ENCODE data around the gene DZIP1L.

The DZIP1L gene

DNA sequence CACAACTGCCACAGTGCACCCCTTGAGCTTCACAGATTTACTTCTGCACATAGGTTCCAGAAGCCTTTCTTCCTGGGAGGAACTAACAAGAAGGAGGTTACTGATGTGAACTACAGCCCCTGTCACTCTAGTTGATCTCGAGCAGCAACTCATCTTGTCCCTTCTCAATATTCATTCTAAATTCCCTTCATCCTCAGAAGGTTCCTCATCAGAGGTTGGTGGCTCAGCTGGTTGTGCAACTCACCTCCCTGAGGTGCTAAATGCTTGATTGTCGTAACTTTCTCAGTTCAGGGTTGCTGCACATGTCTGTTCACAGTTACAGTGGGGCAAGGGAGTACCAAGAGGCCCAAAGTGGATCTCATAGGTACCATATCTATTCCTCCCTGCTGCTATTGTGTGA is 22.5 kb upstream of the DZIP1L start:
- no peak for ATAC-seq
- TF ChIP-seq, protein P1, sequence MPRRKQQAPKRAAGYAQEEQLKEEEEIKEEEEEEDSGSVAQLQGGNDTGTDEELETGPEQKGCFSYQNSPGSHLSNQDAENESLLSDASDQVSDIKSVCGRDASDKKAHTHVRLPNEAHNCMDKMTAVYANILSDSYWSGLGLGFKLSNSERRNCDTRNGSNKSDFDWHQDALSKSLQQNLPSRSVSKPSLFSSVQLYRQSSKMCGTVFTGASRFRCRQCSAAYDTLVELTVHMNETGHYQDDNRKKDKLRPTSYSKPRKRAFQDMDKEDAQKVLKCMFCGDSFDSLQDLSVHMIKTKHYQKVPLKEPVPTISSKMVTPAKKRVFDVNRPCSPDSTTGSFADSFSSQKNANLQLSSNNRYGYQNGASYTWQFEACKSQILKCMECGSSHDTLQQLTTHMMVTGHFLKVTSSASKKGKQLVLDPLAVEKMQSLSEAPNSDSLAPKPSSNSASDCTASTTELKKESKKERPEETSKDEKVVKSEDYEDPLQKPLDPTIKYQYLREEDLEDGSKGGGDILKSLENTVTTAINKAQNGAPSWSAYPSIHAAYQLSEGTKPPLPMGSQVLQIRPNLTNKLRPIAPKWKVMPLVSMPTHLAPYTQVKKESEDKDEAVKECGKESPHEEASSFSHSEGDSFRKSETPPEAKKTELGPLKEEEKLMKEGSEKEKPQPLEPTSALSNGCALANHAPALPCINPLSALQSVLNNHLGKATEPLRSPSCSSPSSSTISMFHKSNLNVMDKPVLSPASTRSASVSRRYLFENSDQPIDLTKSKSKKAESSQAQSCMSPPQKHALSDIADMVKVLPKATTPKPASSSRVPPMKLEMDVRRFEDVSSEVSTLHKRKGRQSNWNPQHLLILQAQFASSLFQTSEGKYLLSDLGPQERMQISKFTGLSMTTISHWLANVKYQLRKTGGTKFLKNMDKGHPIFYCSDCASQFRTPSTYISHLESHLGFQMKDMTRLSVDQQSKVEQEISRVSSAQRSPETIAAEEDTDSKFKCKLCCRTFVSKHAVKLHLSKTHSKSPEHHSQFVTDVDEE (CRISPR knock-in tag; IDR thresholded peaks at IDR 0.05), result no peak
- TF ChIP-seq ZNF8 (CRISPR knock-in tag; IDR thresholded peaks at IDR 0.05) (no peak), BACH2 (CRISPR knock-in tag; IDR thresholded peaks at IDR 0.05; ENCODE audit: borderline replicate concordance) (no peak), ZFP30 (CRISPR knock-in tag; IDR thresholded peaks at IDR 0.05) (no peak), POU6F1 (CRISPR knock-in tag; IDR thresholded peaks at IDR 0.05; ENCODE audit: borderline replicate concordance, low read depth) (no peak), PPARA (CRISPR knock-in tag; IDR thresholded peaks at IDR 0.05; ENCODE audit: borderline replicate concordance) (no peak), SNAI2 (CRISPR knock-in tag; IDR thresholded peaks at IDR 0.05) (no peak), GLIS3 (CRISPR knock-in tag; IDR thresholded peaks at IDR 0.05) (no peak), ZNF70 (CRISPR knock-in tag; IDR thresholded peaks at IDR 0.05) (no peak)

- TF ChIP-seq, protein P1 (CRISPR knock-in tag; IDR thresholded peaks at IDR 0.05), result no peak
- TF ChIP-seq RARB (CRISPR knock-in tag; IDR thresholded peaks at IDR 0.05) (no peak), POU6F1 (CRISPR knock-in tag; IDR thresholded peaks at IDR 0.05; ENCODE audit: borderline replicate concordance, low read depth) (no peak), CSDC2 (CRISPR knock-in tag; IDR thresholded peaks at IDR 0.05) (no peak), BACH2 (CRISPR knock-in tag; IDR thresholded peaks at IDR 0.05; ENCODE audit: borderline replicate concordance) (no peak), OSR1 (CRISPR knock-in tag; IDR thresholded peaks at IDR 0.05) (no peak), PPARA (CRISPR knock-in tag; IDR thresholded peaks at IDR 0.05; ENCODE audit: borderline replicate concordance) (no peak), ZNF70 (CRISPR knock-in tag; IDR thresholded peaks at IDR 0.05) (no peak), ZNF8 (CRISPR knock-in tag; IDR thresholded peaks at IDR 0.05) (no peak), GLIS3 (CRISPR knock-in tag; IDR thresholded peaks at IDR 0.05) (no peak), TOX (CRISPR knock-in tag; IDR thresholded peaks at IDR 0.05; ENCODE audit: borderline replicate concordance) (no peak)
- no peak for ATAC-seq
These were observed 20.8 kb upstream of the DZIP1L start for GRCh38 chr3:138136201-138136600.

GRCh38 chr3:138135833-138136194 is 20.4 kb upstream of the DZIP1L start:
- TF ChIP-seq ZFP30 (CRISPR knock-in tag; IDR thresholded peaks at IDR 0.05) (no peak), ESRRG (CRISPR knock-in tag; IDR thresholded peaks at IDR 0.05) (no peak), ZNF565 (CRISPR knock-in tag; conservative IDR thresholded peaks at IDR 0.05; ENCODE audit: low read depth) (no peak), CSRNP3 (CRISPR knock-in tag; IDR thresholded peaks at IDR 0.05) (no peak), GLIS3 (CRISPR knock-in tag; IDR thresholded peaks at IDR 0.05) (no peak), BACH2 (CRISPR knock-in tag; IDR thresholded peaks at IDR 0.05; ENCODE audit: borderline replicate concordance) (no peak), ZNF8 (CRISPR knock-in tag; IDR thresholded peaks at IDR 0.05) (no peak), ZFP3 (CRISPR knock-in tag; IDR thresholded peaks at IDR 0.05) (no peak), RARB (CRISPR knock-in tag; IDR thresholded peaks at IDR 0.05) (no peak), ZC3H10 (CRISPR knock-in tag; IDR thresholded peaks at IDR 0.05) (no peak), ISL1 (CRISPR knock-in tag; IDR thresholded peaks at IDR 0.05) (no peak), CSDC2 (CRISPR knock-in tag; IDR thresholded peaks at IDR 0.05) (no peak), TCF4 (CRISPR knock-in tag; IDR thresholded peaks at IDR 0.05; ENCODE audit: borderline replicate concordance) (no peak)
- TF ChIP-seq, protein P2, sequence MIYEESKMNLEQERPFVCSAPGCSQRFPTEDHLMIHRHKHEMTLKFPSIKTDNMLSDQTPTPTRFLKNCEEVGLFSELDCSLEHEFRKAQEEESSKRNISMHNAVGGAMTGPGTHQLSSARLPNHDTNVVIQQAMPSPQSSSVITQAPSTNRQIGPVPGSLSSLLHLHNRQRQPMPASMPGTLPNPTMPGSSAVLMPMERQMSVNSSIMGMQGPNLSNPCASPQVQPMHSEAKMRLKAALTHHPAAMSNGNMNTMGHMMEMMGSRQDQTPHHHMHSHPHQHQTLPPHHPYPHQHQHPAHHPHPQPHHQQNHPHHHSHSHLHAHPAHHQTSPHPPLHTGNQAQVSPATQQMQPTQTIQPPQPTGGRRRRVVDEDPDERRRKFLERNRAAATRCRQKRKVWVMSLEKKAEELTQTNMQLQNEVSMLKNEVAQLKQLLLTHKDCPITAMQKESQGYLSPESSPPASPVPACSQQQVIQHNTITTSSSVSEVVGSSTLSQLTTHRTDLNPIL (CRISPR knock-in tag; IDR thresholded peaks at IDR 0.05; ENCODE audit: low read depth), result no peak
- TF ChIP-seq, protein P1 (CRISPR knock-in tag; IDR thresholded peaks at IDR 0.05), result no peak
- no peak for ATAC-seq
